ENCODE measurements around the gene COMMD6.
"Not testable (repeated sequence)": the region's sequence is repeated elsewhere in the genome, so short reads cannot be mapped to it uniquely, and the experiment has no call there.

Gene COMMD6

DNA sequence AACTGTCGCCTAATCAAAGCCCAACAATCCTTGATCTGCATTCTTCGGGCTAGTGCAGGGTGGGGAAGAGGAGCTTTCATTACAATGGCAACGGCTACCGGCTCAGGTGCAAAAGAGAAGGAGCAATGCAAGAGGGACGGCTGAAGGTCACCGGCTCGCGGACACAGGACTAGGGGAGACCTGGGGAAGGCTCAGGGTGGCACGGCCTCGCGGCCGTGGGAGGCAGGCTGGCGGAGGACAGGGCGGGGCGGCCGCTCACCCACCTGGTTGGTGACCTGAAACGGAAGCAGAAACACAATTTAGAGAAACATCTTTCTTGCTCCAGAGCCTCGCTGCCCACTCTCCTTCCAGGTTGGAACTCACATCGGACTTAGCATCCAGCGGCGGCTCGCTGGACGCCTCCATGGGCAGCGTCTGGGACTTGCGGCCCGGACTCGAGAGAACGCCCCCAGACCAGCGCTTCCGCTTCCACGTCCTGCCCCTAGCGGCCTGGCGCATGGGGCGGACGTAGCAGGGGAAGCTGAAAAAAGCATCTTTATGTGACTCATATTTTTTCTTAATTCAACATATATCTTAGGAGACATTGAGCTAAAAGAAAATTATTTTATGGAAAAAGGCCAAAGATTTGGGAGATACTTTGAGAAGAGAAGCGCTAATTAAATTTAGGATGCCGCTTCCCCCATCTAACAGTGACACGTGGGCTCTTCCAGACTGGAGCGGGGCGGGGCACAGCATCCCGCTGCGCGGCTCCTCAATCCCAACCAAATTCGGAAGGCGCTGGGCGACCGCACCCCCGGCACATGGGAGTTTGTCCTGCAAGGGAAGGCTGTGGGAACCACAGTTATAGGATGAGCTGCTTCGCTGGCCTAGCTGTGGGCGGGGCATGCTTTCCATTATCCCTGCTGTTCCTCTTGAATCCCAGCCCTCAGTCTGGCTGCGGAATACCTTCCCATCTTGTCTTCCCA, at the start of gene COMMD6:
COMMD6 (minus strand) TSS at position 441 of the 965 bp plus-strand sequence; CDS start at position 405, 36 bp downstream.
- peak; percentile 73 for DNase-seq

DNA sequence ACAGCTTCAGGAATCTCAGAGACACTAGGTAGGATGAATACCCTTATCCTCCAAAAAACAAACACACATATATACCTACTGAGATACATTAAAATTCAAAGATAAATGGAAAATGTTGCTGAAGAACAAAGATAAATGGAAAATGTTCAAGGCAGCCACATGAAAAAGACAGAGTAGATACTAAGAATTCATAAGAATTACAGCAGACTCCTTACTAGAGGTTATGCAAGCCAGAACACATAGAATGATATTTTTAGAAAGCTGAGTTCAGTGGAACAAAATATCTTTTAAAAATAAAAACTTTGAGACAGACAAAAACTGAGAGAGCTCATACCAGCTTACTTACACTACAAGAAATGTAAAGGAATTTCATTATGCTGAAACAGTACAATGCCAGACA, 47.5 kb upstream of the COMMD6 start:
- no peak for DNase-seq

DNA sequence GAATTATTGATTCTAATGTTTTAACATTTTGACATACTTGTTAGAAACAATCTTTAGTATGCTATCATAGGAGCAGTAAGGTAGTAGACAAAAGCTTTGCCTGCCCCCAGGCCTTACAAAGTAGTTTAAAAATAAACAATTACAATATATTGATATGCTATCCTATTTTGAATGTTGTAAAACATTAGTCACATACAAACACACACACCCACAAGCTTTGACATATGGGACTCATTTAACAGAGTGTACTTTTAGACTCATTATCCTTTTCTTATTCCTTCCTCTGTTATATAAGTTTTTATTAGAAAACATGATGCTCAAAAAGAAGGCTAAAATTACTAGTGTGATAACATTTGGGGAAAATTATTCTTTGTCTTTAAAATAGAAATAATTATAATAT, 45.5 kb upstream of the COMMD6 start:
- DNase-seq = no peak

DNA sequence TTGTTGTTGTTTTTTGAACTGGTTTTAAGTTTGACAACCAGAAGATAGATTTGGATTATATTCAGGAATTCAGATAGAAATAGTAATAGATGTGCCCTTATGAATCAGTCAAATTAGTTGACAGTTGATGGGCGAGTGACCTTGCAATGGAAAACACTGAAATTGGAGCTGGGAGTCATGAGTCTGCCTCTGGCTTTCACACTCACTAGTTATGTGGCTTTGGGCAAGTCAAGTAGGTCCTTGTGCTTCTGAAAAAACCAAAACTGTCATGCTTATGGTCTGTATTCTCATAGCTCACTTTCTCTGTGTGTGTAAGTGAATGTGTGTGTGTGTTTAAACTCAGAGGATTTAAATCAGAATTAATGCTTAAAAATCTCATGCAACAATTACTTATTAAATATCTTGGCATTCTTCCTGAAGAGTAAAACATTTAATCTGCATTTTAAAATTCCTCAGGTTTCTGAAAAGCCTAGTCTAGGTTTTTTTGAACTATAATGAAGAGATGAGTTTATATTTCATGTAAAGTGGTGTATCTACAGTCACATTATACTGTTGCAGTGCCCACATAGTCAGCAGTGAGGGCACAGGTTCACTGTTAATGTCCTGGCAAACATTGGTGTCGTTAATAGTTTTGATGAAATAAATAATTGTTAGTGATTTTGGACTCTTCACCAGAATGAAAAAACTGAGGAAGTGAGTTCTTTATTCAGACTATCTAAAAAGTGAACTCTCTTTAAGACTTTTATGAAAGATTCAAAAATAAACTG, 44.4 kb upstream of the COMMD6 start:
- no peak for DNase-seq

DNA sequence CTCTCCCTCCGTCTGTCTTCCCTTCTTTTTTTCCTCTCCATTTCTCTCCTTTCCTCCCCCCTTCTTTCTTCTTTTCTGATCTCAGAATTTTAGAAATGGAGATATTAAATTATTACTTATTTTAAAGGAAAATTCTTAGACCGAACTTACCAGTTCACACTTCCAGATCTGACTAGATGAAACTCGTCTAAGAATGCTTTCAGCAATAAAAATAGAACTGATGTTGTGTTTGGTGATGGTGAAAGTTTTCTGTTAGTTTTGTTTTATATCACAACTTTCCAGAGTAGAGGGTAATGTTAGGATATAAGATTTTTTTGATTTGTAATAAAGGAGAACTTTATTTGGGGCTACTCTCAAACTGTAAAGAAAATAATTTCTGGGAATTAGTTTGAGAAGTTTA, 41.9 kb upstream of the COMMD6 start:
- DNase-seq = no peak

DNA sequence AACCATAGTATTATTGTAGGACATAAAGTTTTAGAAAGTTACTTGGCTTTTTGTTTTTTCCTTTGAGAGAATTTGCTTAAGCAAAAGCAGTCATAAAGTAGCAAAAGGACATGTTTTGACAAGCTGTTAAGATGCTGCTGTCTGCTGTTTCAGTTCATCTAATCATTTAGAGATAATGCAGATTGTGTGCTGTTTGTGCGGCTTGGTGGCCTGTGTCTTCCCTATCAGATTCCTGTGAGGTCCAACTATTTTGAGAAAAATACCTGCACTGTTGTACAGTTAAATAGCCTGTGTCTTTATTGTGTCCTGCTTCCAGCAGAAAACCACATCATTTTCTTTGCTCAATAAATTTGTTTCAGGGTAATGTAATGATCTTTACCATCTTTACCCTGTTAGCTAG, 31.9 kb upstream of the COMMD6 start:
- DNase-seq = no peak

DNA sequence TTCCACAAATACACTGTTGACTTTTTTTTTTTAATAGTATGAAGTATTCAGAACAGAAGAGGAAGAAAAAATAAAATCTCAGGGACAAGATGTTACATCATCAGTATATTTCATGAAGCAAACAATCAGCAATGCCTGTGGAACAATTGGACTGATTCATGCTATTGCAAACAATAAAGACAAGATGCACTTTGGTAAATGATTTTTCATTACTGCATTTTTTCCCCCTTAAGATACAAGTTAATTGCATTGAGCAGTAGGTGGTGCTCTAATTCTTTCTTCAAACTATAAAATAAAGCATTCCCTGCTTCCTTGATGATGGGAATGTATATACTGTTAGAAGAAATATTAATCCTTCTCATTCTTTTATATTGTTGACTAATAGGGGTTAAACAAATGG, 29.0 kb upstream of the COMMD6 start:
- peak; percentile 14 for DNase-seq

DNA sequence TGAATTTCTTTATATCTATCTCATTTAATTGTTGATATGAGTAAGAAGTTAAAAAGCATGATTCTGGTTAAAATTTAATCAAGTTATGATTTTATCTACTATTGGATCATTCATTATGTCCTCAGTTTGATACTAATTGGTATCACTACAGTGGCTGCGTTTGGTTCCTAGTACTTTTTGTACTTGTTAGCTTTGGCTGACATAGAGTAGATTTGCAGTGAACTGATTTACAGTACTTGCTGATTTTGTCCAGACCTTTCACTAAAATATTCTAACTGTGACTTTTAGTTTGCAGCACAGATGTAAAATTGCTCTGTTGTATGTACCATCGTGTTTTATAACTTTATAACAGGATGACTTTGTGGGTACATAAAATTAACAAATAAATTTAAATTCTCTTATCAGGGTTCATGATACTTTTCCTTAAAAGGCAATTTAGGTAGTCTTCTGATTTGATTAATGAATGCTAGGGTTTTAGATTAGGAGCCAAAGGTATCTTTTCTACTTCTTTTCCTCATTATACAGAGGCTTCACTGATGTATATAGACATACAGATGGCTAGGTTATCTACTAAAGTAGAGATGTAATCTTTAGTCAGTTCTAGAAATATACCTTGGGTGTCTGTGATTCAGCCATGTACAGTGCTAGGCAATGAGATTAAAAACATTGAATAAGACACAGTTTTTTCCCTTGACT, 20.7 kb upstream of the COMMD6 start:
- no peak for DNase-seq

DNA sequence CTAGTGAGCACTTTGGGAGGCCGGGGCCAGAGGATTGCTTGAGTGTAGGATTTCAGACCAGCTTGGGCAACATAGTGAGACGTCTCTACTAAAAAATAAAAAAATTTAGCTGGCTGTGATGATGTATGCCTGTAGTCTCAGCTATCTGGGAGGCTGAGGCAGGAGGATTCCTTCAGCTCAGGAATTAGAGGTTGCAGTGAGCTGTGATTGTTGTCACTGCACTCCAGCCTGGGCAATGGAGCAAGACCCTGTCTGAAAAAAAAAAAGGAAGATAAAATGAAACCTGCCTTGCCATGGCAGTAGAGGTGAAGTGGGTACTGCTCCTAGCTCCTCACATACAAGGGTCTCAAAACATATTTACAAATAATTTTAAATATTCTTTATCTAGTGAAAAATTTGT, 19.3 kb upstream of the COMMD6 start:
- no peak for DNase-seq

DNA sequence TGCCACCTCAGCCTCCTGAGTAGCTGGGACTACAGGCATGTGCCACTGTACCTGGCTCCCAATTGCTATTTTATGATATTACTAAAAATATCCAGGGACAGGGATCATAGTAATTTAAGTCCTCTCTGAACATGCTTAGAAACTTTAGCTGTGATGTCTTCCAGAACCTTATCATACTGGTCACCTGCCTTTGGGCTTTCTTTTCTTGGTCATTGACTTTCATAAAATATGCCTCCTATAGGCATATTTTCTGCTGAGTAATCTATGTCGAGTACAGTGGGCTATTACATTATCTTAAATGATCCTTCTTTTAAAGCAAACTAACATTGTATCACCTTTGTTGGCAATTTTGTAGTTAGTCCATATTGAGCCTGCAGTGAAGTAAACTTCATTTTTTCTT, 18.2 kb upstream of the COMMD6 start:
- DNase-seq = no peak

DNA sequence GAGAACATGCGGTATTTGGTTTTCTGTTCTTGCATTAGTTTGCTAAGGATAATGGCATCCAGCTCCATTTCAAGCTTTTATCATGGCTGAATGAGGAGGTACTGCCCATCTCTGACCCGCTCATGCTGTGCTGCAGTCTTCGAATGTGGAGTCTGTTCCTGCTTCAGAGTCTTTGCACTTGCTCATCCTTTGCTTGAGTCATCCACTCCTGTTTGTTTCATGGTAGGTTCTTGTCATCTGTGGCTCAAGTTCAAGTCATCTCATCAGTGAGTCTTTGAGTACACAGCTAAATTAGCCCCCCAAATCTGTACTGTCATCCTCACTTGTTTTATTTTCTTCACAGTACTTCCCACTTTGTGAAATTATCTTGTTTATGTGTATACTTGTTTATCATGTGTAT, 17.3 kb upstream of the COMMD6 start:
- DNase-seq = no peak

DNA sequence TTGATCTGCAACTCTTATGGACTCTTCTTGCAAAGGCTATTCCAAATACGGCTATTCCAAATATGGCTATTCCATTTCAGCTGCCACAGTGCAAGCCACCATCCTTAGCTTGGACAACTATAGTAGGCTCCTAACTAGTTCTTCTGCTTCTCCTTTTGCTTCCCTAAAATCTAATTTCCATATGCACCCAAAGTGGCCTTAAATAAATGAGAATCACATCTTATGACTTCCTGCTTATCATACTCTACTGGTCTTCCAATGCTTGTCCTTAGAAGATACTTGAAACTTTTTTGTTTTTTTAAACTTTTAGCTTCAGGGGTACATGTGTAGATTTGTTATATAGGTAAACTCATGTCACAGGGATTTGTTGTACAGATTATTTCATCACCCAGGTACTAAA, 16.8 kb upstream of the COMMD6 start:
- DNase-seq = no peak

DNA sequence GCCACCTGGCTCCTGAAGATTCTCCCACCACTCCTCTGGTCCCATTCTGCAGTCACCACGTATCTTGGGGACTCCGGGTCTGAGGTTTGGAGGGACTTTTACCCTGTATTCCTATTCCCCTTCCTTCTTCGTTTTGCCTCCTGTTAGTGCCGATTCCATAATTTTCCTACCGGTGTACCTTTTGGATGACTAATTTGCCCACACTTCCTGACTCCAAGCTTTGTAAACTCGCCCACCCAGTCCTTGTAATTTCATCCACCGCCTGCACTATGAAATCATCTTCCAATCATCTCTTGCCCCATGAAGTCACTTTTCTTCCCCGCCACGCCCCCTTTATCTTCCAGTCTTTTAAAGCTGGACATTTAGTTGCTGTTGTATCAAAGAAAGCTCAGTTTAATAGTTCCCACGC, 12.5 kb upstream of the COMMD6 start:
- peak; percentile 75 for DNase-seq

DNA sequence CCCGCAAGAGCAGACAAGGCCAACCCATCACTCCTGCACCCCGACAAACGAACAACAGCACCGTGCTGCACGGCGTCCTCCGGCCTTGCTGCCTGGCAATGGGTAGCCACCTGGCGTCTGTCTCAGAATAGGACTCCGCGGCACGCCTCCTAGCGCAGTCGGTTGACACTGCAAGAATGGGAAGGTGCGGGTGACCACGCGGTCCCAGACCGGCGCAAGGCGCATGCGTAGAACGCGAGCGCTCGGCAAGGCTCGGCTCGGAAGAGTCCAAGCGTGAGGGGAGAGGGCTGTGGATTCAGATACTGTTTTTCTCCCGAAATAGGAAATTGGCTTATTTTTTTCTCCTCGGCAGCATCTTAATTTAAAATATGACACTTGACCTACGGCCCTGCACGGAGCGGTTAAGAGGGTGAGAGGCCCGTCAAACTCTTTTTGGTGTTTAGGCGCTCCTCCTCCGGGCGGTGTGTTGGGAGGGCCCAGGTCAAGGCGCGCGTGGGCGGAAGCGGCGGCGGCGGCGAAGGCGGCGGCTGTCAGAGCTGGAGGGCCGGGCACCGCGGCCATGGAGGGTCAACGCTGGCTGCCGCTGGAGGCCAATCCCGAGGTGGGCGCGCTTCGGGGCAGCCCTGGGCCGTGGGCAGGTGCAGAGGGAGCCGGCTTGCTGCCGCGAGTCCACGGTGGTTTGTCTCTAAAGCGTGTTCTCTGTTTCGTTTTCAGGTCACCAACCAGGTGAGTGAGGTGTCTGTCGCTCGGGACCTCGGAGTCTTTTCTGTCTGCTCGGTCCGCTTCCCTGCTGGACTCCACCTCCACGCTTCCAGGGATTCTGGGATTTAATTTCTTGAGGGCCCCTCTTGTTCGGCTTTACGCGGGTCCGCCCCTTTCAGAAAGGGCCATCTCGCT, 11.9 kb upstream of the COMMD6 start, which contains the start of gene UCHL3:
UCHL3 (plus strand) TSS at position 530 of the 897 bp plus-strand sequence; CDS start at position 560, 30 bp downstream.
- DNase-seq = peak; percentile 87

DNA sequence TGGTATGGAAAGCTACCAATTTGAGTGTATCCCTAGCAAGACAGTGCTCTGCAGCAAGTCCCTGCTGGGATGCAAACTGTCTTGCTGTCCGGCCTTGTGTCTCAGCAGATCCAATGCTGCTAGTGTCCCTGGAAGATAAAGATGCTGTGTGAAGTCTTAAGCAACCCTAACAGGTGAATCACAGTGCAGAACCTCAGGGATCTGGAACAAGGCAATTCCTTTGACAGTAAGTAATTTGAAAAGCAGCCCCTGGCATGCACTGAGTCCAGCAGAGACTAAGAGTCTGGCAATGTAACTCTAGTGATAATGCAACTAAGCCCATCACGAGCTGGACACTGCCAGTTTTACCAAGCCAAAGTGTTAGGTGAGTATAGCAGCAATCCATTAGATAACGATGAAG, 10.3 kb upstream of the COMMD6 start:
- no peak for DNase-seq

DNA sequence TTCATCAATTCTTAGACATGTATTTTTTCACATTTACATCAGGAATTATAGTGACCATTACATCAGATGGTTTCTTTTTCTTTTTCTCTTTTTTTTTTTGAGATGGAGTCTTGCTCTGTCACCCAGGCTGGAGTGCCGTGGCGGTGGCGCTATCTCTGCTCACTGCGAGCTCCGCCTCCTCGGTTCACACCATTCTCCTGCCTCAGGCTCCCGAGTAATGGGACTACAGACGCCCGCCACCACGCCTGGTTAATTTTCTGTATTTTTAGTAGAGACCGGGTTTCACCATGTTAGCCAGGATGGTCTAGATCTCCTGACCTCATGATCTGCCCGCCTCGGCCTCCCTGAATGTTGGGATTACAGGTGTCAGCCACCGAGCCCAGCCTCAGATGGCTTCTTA, 7.7 kb upstream of the COMMD6 start:
- DNase-seq = not testable (repeated sequence)

DNA sequence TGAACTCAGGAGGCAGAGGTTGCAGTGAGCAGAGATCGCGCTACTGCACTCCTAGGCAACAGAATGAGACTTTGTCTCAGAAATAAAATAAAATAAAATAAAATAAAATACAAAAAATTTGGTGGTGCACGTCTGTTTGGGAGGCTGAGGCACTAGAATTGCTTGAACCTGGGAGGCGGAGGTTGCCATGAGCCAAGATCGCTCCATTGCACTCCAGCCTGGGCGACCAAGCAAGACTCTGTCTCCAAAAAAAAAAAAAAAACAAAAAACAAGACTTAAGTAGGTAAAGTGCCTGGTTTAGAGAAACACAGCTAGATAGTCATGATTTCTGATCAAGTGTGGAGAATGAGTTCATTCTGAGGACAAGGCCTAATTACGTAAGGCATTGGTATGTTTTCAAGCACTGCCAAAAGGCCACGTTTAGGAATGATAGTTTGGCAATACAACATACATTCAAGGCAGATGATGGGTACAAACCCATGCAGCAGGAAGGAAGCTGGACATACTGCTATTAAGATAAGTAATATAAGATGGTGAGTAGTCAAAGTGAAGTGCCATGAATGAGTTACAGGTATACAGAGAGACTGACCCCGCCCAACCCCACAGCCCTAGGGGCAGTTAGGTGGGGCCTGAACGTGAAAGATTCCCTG, 7.2 kb upstream of the COMMD6 start:
- no peak for DNase-seq

DNA sequence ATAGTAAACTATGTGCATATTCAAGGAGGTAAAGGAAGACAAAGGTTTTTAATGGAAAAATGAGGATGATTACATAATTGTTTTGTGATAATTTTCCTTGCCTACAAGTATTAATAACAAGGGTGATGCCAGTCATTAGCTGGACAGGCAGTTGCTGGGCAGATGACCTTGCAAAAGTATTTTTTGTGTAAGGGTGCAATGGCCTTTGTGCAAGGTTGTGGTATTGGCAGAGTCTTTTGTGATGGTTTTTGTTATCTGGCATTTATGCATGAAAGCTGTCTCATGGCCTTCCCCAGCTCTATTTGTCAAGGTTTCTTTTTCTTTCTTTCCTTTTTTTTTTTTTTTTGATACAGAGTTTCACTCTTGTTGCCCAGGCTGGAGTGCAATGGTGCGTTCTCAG, 4.3 kb upstream of the COMMD6 start:
- DNase-seq = no peak

DNA sequence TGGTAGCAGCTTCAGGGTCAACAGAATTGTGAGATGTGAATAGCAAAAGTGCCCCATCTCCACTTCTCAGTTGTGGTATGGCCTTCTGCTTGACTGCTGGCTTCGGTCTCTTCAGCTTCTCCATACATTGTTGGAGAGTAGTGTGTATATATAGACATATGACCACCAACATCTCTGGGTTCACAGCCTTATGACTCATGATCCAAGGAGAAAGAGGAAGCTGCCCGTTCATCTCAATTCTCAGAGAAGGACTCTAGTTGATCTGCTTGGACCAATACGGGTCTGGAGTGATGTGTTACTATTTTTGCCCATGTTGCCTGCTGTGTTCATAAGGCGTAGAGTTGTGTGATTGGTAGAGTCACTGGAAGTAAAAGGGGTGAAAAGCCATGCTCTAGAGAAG, 3.6 kb upstream of the COMMD6 start:
- no peak for DNase-seq

DNA sequence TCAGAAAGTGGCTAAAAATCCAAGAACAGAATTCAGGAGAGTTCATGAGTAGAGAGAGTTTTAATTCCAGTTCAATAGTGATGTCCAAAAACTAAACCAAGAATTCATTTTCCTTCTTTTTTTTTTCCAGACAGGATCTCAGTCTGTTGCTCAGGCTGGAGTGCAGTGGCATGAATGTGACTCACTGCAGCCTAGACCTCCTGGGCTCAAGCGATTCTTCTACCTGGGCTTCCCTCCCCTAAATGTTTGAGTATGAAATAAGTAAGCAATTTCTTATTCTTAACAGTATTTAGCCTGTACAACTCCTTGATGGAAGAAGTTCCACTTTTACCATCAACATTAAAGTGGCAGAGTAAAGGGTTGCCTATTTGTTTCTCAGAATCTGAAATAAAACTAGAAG, 3.8 kb downstream of the COMMD6 start:
- DNase-seq = no peak

DNA sequence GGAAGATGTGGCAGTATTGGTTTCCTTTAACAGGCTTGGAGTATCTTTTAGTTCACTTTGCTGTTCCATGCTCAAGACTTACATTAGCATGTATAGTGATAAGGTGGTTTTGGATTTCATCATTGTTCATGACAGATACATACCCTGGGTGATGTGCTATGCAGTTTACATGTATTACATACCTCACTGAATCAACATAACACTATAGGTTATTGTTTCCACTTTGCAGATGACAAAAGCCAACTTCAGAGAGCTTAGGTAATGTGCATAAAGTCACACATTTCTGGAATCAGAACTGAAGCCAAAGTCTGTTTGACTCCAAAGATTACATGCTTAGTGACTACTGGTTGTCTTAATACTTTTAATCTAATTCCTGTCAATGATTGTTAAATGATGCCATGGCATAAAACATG, 7.1 kb downstream of the COMMD6 start:
- DNase-seq = no peak

DNA sequence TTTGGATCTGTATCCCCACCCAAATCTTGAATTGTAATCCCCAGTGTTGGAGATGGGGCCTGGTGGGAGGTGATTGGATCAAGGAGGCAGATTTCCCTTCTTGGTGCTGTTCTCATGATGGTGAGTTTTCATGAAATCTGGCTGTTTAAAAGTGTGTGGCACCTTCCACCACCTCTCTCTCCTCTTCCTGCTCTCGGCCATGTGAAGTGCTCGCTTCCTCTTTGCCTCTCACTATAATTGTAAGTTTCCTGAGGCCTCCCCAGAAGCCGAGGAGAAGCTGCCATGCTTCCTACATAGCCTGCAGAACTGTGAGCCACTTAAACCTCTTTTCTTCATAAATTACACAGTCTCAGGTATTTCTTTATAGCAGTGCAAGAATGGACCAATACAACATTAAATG, 15.7 kb downstream of the COMMD6 start:
- DNase-seq = no peak

All from amniotic stem cell (primary cell).